ENCODE data around the gene ARHGEF11. TPM values are rescaled to one million over a fixed set of nuclear protein-coding genes. Genes with fewer than 3 reads are reported as not detected.

Gene ARHGEF11
- total RNA-seq, 1 experiment from 2014 or later, result 31.5 TPM

DNA sequence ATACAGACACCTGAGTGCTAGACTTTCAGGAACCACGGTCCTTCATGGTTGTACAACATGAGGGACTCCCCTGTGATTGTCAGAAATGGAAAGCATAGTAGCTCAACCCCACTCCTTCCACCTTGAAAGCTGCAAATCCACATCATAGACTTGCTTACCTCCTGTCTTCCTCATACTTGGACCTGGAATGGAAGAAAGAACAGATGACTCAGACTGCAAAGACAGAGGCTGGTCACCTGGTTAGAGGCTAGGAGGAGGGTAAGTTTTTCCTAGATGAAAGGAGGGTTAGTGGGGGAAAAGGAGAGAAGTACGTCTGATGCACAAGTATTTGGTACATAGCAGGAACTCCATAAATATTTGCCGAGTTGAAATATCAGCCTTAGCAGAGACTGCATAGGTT, 87.9 kb downstream of the ARHGEF11 start:
- peaks cover 28% of the 10 kb centered on the region for H3F3A ChIP-seq (ENCODE audit: insufficient read depth, low read depth)
- H3K27me3 ChIP-seq (ENCODE audit: insufficient read depth, low read depth), result no peaks in the 10 kb centered on the region
- ChIA-PET POLR2A (ENCODE audit: unreplicated experiment) (interaction anchor here (0.5 to 0.6 kb wide), 2 partner anchors 264 to 1648 kb away, joined by 3 read pairs; no protein-coding TSS in a partner anchor), CTCF (interaction anchor here (1.2 kb wide), 1 partner anchor 12 kb away, joined by 3 read pairs; no protein-coding TSS in a partner anchor)
- no peaks in the 10 kb centered on the region for H3K79me2 ChIP-seq (ENCODE audit: low read depth)
- H2AFZ ChIP-seq, result no peak overlapping the region
- H4K20me1 ChIP-seq (ENCODE audit: insufficient read depth), result no peaks in the 10 kb centered on the region
- intact Hi-C loops (cut with micrococcal nuclease; ENCODE audit: unreplicated experiment), result loop anchor here (2.0 to 10.0 kb wide), 3 partner anchors 31 to 117 kb away; no protein-coding TSS in a partner anchor
- peaks cover 19% of the 10 kb centered on the region for H3K36me3 ChIP-seq (ENCODE audit: low read depth)
- no peaks in the 10 kb centered on the region for H3K9me2 ChIP-seq (ENCODE audit: insufficient read depth)
- DNase-seq, result peak; percentile 28 to 85
- H3K27ac ChIP-seq, result peak overlapping the region; percentile 85
- peak overlapping the region; percentile 38; the same call in 1 of the 2 replicates for H3K4me3 ChIP-seq
- H3K4me2 ChIP-seq, result peak overlapping the region; percentile 76
- TF ChIP-seq, protein P1, sequence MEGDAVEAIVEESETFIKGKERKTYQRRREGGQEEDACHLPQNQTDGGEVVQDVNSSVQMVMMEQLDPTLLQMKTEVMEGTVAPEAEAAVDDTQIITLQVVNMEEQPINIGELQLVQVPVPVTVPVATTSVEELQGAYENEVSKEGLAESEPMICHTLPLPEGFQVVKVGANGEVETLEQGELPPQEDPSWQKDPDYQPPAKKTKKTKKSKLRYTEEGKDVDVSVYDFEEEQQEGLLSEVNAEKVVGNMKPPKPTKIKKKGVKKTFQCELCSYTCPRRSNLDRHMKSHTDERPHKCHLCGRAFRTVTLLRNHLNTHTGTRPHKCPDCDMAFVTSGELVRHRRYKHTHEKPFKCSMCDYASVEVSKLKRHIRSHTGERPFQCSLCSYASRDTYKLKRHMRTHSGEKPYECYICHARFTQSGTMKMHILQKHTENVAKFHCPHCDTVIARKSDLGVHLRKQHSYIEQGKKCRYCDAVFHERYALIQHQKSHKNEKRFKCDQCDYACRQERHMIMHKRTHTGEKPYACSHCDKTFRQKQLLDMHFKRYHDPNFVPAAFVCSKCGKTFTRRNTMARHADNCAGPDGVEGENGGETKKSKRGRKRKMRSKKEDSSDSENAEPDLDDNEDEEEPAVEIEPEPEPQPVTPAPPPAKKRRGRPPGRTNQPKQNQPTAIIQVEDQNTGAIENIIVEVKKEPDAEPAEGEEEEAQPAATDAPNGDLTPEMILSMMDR (conservative IDR thresholded peaks at IDR 0.05), result no peak
- TF ChIP-seq EZH2 (IDR thresholded peaks at IDR 0.05; ENCODE audit: low read depth), result no peak
- H3K9me3 ChIP-seq (ENCODE audit: insufficient read depth, low read depth), result no peaks in the 10 kb centered on the region
- H3K4me1 ChIP-seq (replicated peaks; ENCODE audit: insufficient read depth), result peaks cover 49% of the 10 kb centered on the region
- BruUV-seq (replicated peaks), result no TSS peak

GRCh38 chr1:156956333-156956732, 89.2 kb downstream of the ARHGEF11 start:
- ChIA-PET POLR2A (ENCODE audit: unreplicated experiment) (no interaction called here), CTCF (no interaction called here)
- no peak for DNase-seq
- Histone ChIP-seq H3K9me3 (ENCODE audit: insufficient read depth, low read depth) (no peaks in the 10 kb centered on the region), H3K4me2 (peak overlapping the region; percentile 76), H3K27ac (no peak overlapping the region), H4K20me1 (ENCODE audit: insufficient read depth) (no peaks in the 10 kb centered on the region), H3F3A (ENCODE audit: insufficient read depth, low read depth) (peaks cover 28% of the 10 kb centered on the region), H3K9me2 (ENCODE audit: insufficient read depth) (no peaks in the 10 kb centered on the region), H3K4me1 (replicated peaks; ENCODE audit: insufficient read depth) (peaks cover 49% of the 10 kb centered on the region), H3K36me3 (ENCODE audit: low read depth) (peaks cover 19% of the 10 kb centered on the region), H3K4me3 (no peak overlapping the region), H3K27me3 (ENCODE audit: insufficient read depth, low read depth) (no peaks in the 10 kb centered on the region), H2AFZ (no peak overlapping the region), H3K79me2 (ENCODE audit: low read depth) (no peaks in the 10 kb centered on the region)
- BruUV-seq (replicated peaks), result no TSS peak
- intact Hi-C loops (cut with micrococcal nuclease; ENCODE audit: unreplicated experiment), result loop anchor here (5.0 to 10.0 kb wide), 2 partner anchors 46 to 118 kb away; no protein-coding TSS in a partner anchor
- TF ChIP-seq EZH2 (IDR thresholded peaks at IDR 0.05; ENCODE audit: low read depth), result no peak
- TF ChIP-seq, protein P1 (conservative IDR thresholded peaks at IDR 0.05), result no peak

- ChIA-PET CTCF (no interaction called here), POLR2A (ENCODE audit: unreplicated experiment) (no interaction called here)
- Histone ChIP-seq H4K20me1 (ENCODE audit: insufficient read depth) (no peaks in the 10 kb centered on the region), H3K9me2 (ENCODE audit: insufficient read depth) (no peaks in the 10 kb centered on the region), H3K4me2 (no peak overlapping the region), H3K36me3 (ENCODE audit: low read depth) (peaks cover 24% of the 10 kb centered on the region), H2AFZ (no peak overlapping the region), H3K27me3 (ENCODE audit: insufficient read depth, low read depth) (no peaks in the 10 kb centered on the region), H3K27ac (no peak overlapping the region), H3K4me1 (replicated peaks; ENCODE audit: insufficient read depth) (peaks cover 27% of the 10 kb centered on the region), H3F3A (ENCODE audit: insufficient read depth, low read depth) (peaks cover 17% of the 10 kb centered on the region), H3K9me3 (ENCODE audit: insufficient read depth, low read depth) (no peaks in the 10 kb centered on the region), H3K79me2 (ENCODE audit: low read depth) (no peaks in the 10 kb centered on the region), H3K4me3 (no peak overlapping the region)
- DNase-seq, result no peak
- TF ChIP-seq EZH2 (IDR thresholded peaks at IDR 0.05; ENCODE audit: low read depth), result no peak
- TF ChIP-seq, protein P1 (conservative IDR thresholded peaks at IDR 0.05), result no peak
- intact Hi-C loops (cut with micrococcal nuclease; ENCODE audit: unreplicated experiment), result loop anchor here (10.0 kb wide), 1 partner anchor 121 kb away; no protein-coding TSS in a partner anchor
- no TSS peak for BruUV-seq (replicated peaks)
Observed at GRCh38 chr1:156953571-156953970, 92.0 kb downstream of the ARHGEF11 start.
